IMR-90 (cell line): ENCODE data around the gene PEX11A. TPM values are rescaled to one million over a fixed set of nuclear protein-coding genes. Genes with fewer than 3 reads are reported as not detected.

Experiments used
- ATAC-seq: fragments of 200-7000 bp; cut with Tn5 transposase; 2 replicates; pipeline ENCODE4 v1.9.1; 2020; ENCODE audit warnings: low read depth, mild to moderate bottlenecking, moderate library complexity
- BruUV-seq: library from RNA; stranded (reverse); fragments of 400-500 nt; replicated peaks from 2 replicates; lab custom pipeline; 2021; lab: Mats Ljungman, UMichigan
- CTCF ChIA-PET: fragments of 300-600 bp; formaldehyde crosslinking; extraction: SDS; loops from one replicate; lab custom pipeline; 2021; ENCODE audit warnings: antibody characterized with exemption; lab: Yijun Ruan, JAX
- POLR2A ChIA-PET: fragments of 300-600 bp; sonication (Branson Sonifier 250); formaldehyde crosslinking; loops from one replicate; lab custom pipeline; 2022; ENCODE audit warnings: antibody characterized with exemption; ENCODE audit not compliant: unreplicated experiment; lab: Charles Lee
- DNase-seq: peaks from one replicate; pipeline ENCODE4 v3.0.0; 2013
- H2AFZ ChIP-seq: replicated peaks from 2 replicates; pipeline ENCODE3; 2013; ENCODE audit warnings: low read length, mild to moderate bottlenecking; ENCODE audit not compliant: poor library complexity
- H2AK5ac ChIP-seq: 2 replicates; pipeline ENCODE4 v1.6.1; 2013; ENCODE audit warnings: low read depth, low read length, inconsistent platforms
- H2AK9ac ChIP-seq: replicated peaks from 2 replicates; pipeline ENCODE3; 2013; ENCODE audit warnings: mild to moderate bottlenecking, low read depth, low read length, moderate library complexity; ENCODE audit not compliant: poor library complexity
- H2BK120ac ChIP-seq: 2 replicates; pipeline ENCODE4 v1.6.1; 2013; ENCODE audit warnings: low read depth, low read length, inconsistent platforms
- H2BK15ac ChIP-seq: 3 replicates; pipeline ENCODE4 v1.6.1; 2013; ENCODE audit warnings: low read depth, low read length, inconsistent platforms
- H2BK20ac ChIP-seq: 2 replicates; pipeline ENCODE4 v1.6.1; 2013; ENCODE audit warnings: low read depth, mild to moderate bottlenecking, inconsistent platforms, low read length, moderate library complexity
- H2BK5ac ChIP-seq: 2 replicates; pipeline ENCODE4 v1.6.1; 2013; ENCODE audit warnings: mild to moderate bottlenecking, low read depth, low read length, inconsistent platforms; ENCODE audit not compliant: poor library complexity, severe bottlenecking
- H3K14ac ChIP-seq: replicated peaks from 2 replicates; pipeline ENCODE4 v1.6.1; 2013; ENCODE audit warnings: low read depth, low read length, inconsistent platforms
- H3K18ac ChIP-seq: 2 replicates; pipeline ENCODE4 v1.6.1; 2013; ENCODE audit warnings: low read depth, low read length, control low read depth
- H3K23ac ChIP-seq: 2 replicates; pipeline ENCODE4 v1.6.1; 2013; ENCODE audit warnings: low read depth, low read length, inconsistent platforms
- H3K27ac ChIP-seq: 2 replicates; pipeline ENCODE4 v1.5.1; 2013; ENCODE audit warnings: mild to moderate bottlenecking, control low read depth, low read length; ENCODE audit not compliant: insufficient read depth
- H3K27me3 ChIP-seq: 2 replicates; pipeline ENCODE4 v1.6.1; 2013; ENCODE audit warnings: low read length; ENCODE audit not compliant: control insufficient read depth, insufficient read depth
- H3K36me3 ChIP-seq: 2 replicates; pipeline ENCODE4 v1.6.1; 2013; ENCODE audit warnings: low read length, mixed read lengths; ENCODE audit not compliant: control insufficient read depth, insufficient read depth
- H3K4ac ChIP-seq: 2 replicates; pipeline ENCODE4 v1.6.1; 2013; ENCODE audit warnings: low read depth, low read length, inconsistent platforms
- H3K4me1 ChIP-seq: 2 replicates; pipeline ENCODE4 v1.6.1; 2013; ENCODE audit warnings: low read length, mixed read lengths; ENCODE audit not compliant: control insufficient read depth, insufficient read depth
- H3K4me2 ChIP-seq: 2 replicates; pipeline ENCODE4 v1.6.1; 2013; ENCODE audit warnings: low read depth, mild to moderate bottlenecking, control low read depth, low read length, moderate library complexity
- H3K4me3 ChIP-seq: 2 replicates; pipeline ENCODE4 v1.5.1; 2013; ENCODE audit warnings: low read depth, mild to moderate bottlenecking, control low read depth, low read length, moderate library complexity; ENCODE audit not compliant: insufficient read depth
- H3K56ac ChIP-seq: 2 replicates; pipeline ENCODE4 v1.6.1; 2013; ENCODE audit warnings: low read length, inconsistent platforms; ENCODE audit not compliant: insufficient read depth; ENCODE audit errors: extremely low read depth
- H3K79me1 ChIP-seq, 2 experiments: 2 replicates each; pipeline ENCODE4 v1.6.1; 2013; ENCODE audit warnings: low read length in 2 of 2, inconsistent platforms in 1 of 2, low read depth in 1 of 2
- H3K9ac ChIP-seq: 2 replicates; pipeline ENCODE4 v1.6.1; 2013; ENCODE audit warnings: low read depth, low read length, control low read depth
- H3K9me1 ChIP-seq: 2 replicates; pipeline ENCODE4 v1.6.1; 2013; ENCODE audit warnings: low read length, inconsistent platforms; ENCODE audit not compliant: insufficient read depth
- H3K9me3 ChIP-seq: 2 replicates; pipeline ENCODE4 v1.6.1; 2013; ENCODE audit warnings: low read length; ENCODE audit not compliant: control insufficient read depth, insufficient read depth
- H4K20me1 ChIP-seq: 2 replicates; pipeline ENCODE4 v1.6.1; 2013; ENCODE audit warnings: low read length, inconsistent platforms; ENCODE audit not compliant: insufficient read depth
- H4K5ac ChIP-seq: 2 replicates; pipeline ENCODE4 v1.6.1; 2013; ENCODE audit warnings: mild to moderate bottlenecking, low read depth, low read length, control low read depth
- H4K8ac ChIP-seq, 2 experiments: 2 replicates each; pipeline ENCODE4 v1.6.1; 2013; ENCODE audit warnings: low read depth in 2 of 2, low read length in 2 of 2, control low read depth in 1 of 2, inconsistent platforms in 1 of 2
- H4K91ac ChIP-seq: 2 replicates; pipeline ENCODE4 v1.6.1; 2013; ENCODE audit warnings: low read depth, low read length, inconsistent platforms; ENCODE audit not compliant: insufficient read depth
- CEBPB ChIP-seq: IDR thresholded peaks from 2 replicates; pipeline ENCODE4 v1.6.1; 2012; ENCODE audit warnings: low read depth, low read length, improper control_type of control experiment
- MAFK ChIP-seq: IDR thresholded peaks from 2 replicates; pipeline ENCODE4 v1.6.1; 2012; ENCODE audit warnings: low read depth, low read length, improper control_type of control experiment
- MAZ ChIP-seq: IDR thresholded peaks from 2 replicates; pipeline ENCODE4 v1.6.1; 2012; ENCODE audit warnings: low read depth, mild to moderate bottlenecking, low read length, improper control_type of control experiment, moderate library complexity, borderline replicate concordance
- RAD21 ChIP-seq: IDR thresholded peaks from 2 replicates; pipeline ENCODE4 v1.6.1; 2012; ENCODE audit warnings: low read length, improper control_type of control experiment
- WGBS, 2 experiments: methylation state at CpG; one replicate each; pipeline versions ENCODE4 v1.1.5 to v1.1.7; 2013; ENCODE audit warnings: missing lambda C conversion rate in 2 of 2; ENCODE audit not compliant: insufficient read length in 1 of 2; ENCODE audit errors: extremely low coverage in 2 of 2; 5-methylcytosine and 5-hydroxymethylcytosine counted together
- dilution Hi-C: fragments of 300-500 bp; cut with HindIII; formaldehyde crosslinking; loops from one replicate; pipeline ENCODE4 v1.14.3; 2018; ENCODE audit warnings: low sequenced_read_pairs; ENCODE audit not compliant: unreplicated experiment
- in situ Hi-C: fragments of 300-500 bp; cut with MboI; formaldehyde crosslinking; loops from 3 replicates; pipeline ENCODE4 v1.14.3; 2019; ENCODE audit warnings: low sequenced_read_pairs, inconsistent platforms, mixed read lengths
- intact Hi-C: fragments of 100-400 bp; cut with micrococcal nuclease; formaldehyde crosslinking; loops from 2 replicates; pipeline ENCODE4 v1.10.0; 2022
- polyA plus RNA-seq, 3 experiments: library from polyadenylated mRNA; depleted of rRNA; stranded (reverse); fragments of >200 nt; gene quantifications; 2 replicates each; pipeline ENCODE4 v1.2.3, GENCODE V29; 2012; ENCODE audit warnings: low replicate concordance in 1 of 3
- total RNA-seq: library from RNA; depleted of rRNA; stranded (reverse); fragments of >200 nt; gene quantifications from 2 replicates; pipeline ENCODE4 v1.2.3, GENCODE V29; 2012

Gene PEX11A
- total and polyA plus RNA-seq, 2 of the 4 experiments (the other 2 are of a cell fraction): 4.2 to 10.2 TPM

DNA sequence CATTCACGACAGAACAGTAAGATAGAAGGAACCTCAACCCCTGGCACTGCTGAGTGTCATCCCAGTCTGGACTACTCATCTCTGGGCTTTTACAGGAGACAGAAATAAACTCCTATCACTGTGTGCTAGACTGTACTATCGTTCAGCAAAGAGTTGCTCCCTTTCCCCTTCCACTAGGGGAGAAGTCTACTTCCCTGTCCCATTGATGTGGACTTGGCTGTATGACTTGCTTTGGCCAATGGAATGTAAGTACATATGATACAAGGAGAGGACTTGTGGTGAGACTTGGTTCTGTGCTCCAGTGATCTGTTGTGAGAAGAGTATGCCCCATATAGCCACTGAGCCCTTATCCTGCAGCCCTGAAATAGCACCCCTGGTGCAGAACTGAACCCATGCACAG lies 30.0 kb downstream of the PEX11A start:
- DNase-seq: no peak
- intact Hi-C loops (no loop called here), dilution Hi-C loops (no loop called here), in situ Hi-C loops (no loop called here)
- Histone ChIP-seq H3K36me3 (no peaks in the 10 kb centered on the region), H2BK15ac (no peak overlapping the region), H3K9me3 (no peaks in the 10 kb centered on the region), H4K20me1 (no peaks in the 10 kb centered on the region), H3K9ac (no peak overlapping the region), H2BK5ac (no peak overlapping the region), H2BK120ac (no peak overlapping the region), H3K9me1 (peaks cover 19% of the 10 kb centered on the region), H3K18ac (no peak overlapping the region), H3K4ac (no peak overlapping the region), H2AK5ac (no peak overlapping the region), H2AFZ (no peak overlapping the region), H3K79me1 (peaks cover 0 to 11% of the 10 kb centered on the region in 2 experiments; a peak in 2 of 4 replicates), H2BK20ac (no peak overlapping the region), H2AK9ac (no peak overlapping the region), H3K23ac (no peak overlapping the region), H3K56ac (no peak overlapping the region), H3K14ac (no peak overlapping the region), H3K4me3 (no peak overlapping the region), H3K4me2 (no peak overlapping the region), H4K91ac (no peak overlapping the region), H3K4me1 (peaks cover 16% of the 10 kb centered on the region), H4K5ac (no peak overlapping the region), H3K27ac (no peak overlapping the region), H3K27me3 (no peaks in the 10 kb centered on the region), H4K8ac (no peak overlapping the region)
- ChIA-PET CTCF (no interaction called here), POLR2A (no interaction called here)
- ATAC-seq: no peak
- BruUV-seq: no TSS peak
- TF ChIP-seq MAFK (no peak), CEBPB (no peak), RAD21 (no peak), MAZ (no peak)
- WGBS, 2 experiments: no CpG with 5 or more reads among the region's 2 CpGs
